Measurements from ENCODE around the gene DOCK10.

- TF ChIP-seq USF1 (IDR thresholded peaks at IDR 0.05) (no peak), RAD21 (IDR thresholded peaks at IDR 0.05; ENCODE audit: low read depth) (no peak), CEBPB (IDR thresholded peaks at IDR 0.05) (no peak), MAX (IDR thresholded peaks at IDR 0.05) (no peak), TAF1 (IDR thresholded peaks at IDR 0.05; ENCODE audit: low read depth) (no peak), YY1 (IDR thresholded peaks at IDR 0.05; ENCODE audit: low read depth) (no peak)
These were observed 32.5 kb downstream of the DOCK10 start for GRCh38 chr2:225009768-225010167.

Measured in Ishikawa (cell line).